Body of pancreas (tissue), 4 donors: ENCODE results near the gene HNRNPL.

Experiments
- POLR2A ChIP-seq, 3 donors: fragments of 450-650 bp; IDR thresholded peaks; one replicate each; pipeline ENCODE4 v1.6.1; 2016; ENCODE audit warnings: antibody characterized with exemption in 3 of 3, mild to moderate bottlenecking in 2 of 3
- TF ChIP-seq, protein P1 (sequence below), 7 experiments: fragments of 450-650 bp in 4 of 7; fragments of 200-600 bp in 3 of 7; sonication (generic) in 3 of 7; IDR thresholded peaks; one replicate each; pipeline ENCODE4 v1.5.1; 2016 to 2019; ENCODE audit warnings: antibody characterized with exemption in 7 of 7

DNA sequence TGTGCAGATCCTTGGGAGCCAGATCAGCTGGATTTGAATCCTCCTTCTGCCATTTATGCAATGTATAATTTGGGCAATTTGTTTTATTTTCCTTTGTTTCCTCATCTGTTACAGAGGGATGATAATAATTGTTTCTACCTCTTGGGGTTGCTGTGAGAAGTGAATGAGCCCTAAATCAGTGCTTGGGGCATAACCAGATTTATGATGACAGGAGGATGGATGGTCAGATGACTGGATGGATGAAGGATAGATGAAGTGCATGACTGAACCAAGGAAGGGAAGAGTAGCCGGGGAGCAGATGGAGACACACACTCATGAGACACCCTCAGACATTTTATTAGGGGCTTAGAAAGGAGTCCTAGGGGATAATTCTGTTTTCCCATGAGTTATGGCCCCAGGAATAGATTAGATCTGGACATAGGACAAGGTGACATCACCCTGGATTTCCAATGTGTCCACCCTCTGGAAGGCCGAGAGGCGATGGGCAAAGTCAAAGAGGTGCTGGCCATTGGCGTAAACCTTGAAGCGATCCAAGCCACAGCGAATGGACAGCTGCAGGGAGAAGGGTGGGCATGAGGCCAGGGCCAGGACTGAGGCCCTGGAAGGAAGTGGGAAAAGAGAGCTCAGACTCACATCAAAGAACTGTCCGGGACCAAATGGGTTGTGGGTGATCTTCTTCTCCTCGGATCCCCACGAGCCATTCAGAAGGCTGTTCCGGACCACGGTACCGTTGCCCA lies 48.3 kb downstream of the HNRNPL start:
- TF ChIP-seq, protein P1, sequence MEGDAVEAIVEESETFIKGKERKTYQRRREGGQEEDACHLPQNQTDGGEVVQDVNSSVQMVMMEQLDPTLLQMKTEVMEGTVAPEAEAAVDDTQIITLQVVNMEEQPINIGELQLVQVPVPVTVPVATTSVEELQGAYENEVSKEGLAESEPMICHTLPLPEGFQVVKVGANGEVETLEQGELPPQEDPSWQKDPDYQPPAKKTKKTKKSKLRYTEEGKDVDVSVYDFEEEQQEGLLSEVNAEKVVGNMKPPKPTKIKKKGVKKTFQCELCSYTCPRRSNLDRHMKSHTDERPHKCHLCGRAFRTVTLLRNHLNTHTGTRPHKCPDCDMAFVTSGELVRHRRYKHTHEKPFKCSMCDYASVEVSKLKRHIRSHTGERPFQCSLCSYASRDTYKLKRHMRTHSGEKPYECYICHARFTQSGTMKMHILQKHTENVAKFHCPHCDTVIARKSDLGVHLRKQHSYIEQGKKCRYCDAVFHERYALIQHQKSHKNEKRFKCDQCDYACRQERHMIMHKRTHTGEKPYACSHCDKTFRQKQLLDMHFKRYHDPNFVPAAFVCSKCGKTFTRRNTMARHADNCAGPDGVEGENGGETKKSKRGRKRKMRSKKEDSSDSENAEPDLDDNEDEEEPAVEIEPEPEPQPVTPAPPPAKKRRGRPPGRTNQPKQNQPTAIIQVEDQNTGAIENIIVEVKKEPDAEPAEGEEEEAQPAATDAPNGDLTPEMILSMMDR (IDR thresholded peaks at IDR 0.05) = no peak
- TF ChIP-seq POLR2A (IDR thresholded peaks at IDR 0.05) = no peak
